ENCODE measurements around the gene UTRN. TPM values are rescaled to one million over a fixed set of nuclear protein-coding genes. Genes with fewer than 3 reads are reported as not detected.

Gene UTRN
- total RNA-seq, 2 donors from 2014 or later: 207 to 232 TPM

DNA sequence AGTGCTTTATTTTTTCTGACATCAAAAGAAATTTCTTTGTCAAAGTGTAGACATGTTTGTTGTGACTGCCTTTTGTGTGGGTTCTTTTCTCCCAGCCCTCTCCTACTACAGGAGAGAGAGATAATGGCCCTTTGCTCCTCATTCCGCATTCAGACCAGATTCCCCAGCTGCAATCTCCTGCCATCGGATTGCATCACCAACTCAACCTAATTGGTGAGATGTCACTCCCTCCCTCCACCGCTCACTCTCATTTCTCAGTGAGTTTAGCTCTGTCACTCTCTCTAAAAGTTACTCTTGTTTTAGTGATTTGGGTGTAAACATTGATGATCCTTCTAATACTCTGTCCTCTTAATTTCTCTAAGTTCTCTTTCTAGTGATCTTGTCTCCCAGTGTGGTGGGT is 22.7 kb downstream of the UTRN start:
- Mint-ChIP-seq H3K36me3 (ENCODE audit: low read depth) (peaks cover 12% of the 10 kb centered on the region), H3K27me3 (peaks cover 21% of the 10 kb centered on the region), H3K27ac (no peak overlapping the region), H3K4me1 (peaks cover 26% of the 10 kb centered on the region), H3K4me3 (no peak overlapping the region)
- ATAC-seq: no peak
- DNase-seq: no peak
- no peaks in the 10 kb centered on the region for H3K9me3 ChIP-seq (ENCODE audit: control insufficient read depth, low read length, poor library complexity, severe bottlenecking)

DNA sequence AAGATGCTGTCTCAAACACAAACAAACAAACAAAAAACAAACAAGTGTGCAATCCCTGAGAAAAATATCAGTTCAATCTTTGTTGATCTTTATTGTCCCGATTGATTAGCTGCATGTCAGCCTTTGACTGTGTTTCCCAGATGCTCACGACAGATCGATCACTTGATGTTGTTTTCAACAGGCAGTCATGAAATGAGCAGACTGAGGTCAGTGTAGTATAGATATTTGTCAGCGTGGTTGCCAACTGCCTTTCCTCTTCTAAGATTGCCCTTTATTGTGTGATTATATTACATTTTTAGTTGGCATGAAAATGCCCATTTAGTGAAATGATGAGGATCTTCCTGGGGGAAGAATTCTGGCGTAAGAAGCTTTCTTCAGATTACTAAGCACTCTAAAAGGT is 25.6 kb downstream of the UTRN start:
- peaks cover 17% of the 10 kb centered on the region for H3K4me1 Mint-ChIP-seq
- H3K27me3 Mint-ChIP-seq: peaks cover 15% of the 10 kb centered on the region
- no peaks in the 10 kb centered on the region for H3K9me3 ChIP-seq (ENCODE audit: control insufficient read depth, low read length, poor library complexity, severe bottlenecking)
- no peak overlapping the region for H3K27ac Mint-ChIP-seq
- DNase-seq (no peak), ATAC-seq (no peak)
- H3K36me3 Mint-ChIP-seq (ENCODE audit: low read depth): peaks cover 7% of the 10 kb centered on the region
- peak overlapping the region; percentile 85 for H3K4me3 Mint-ChIP-seq

DNA sequence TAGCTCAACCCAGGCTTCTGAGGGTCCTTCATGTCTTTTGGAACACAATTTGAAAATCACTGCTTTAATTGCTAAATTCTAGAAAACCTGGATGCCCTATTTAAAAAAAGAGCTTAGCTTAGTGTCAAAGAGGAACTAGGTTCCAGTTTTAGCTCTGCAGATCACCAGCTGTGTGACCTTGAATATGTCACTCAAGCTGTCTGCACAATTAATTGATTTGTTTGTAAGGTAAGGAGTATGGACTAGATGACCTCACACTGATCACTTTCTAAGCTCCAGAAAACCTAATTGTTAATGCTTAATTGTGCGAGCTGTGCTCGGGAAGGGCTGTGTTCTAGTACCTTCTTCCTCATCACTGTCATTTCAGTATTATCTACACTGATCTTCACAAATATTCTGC is 26.2 kb downstream of the UTRN start:
- no peak for ATAC-seq
- H3K9me3 ChIP-seq (ENCODE audit: control insufficient read depth, low read length, poor library complexity, severe bottlenecking): no peaks in the 10 kb centered on the region
- H3K27ac Mint-ChIP-seq: no peak overlapping the region
- peaks cover 15% of the 10 kb centered on the region for H3K27me3 Mint-ChIP-seq
- no peak for DNase-seq
- peak overlapping the region; percentile 85 for H3K4me3 Mint-ChIP-seq
- H3K4me1 Mint-ChIP-seq: peaks cover 11% of the 10 kb centered on the region
- peaks cover 3% of the 10 kb centered on the region for H3K36me3 Mint-ChIP-seq (ENCODE audit: low read depth)

DNA sequence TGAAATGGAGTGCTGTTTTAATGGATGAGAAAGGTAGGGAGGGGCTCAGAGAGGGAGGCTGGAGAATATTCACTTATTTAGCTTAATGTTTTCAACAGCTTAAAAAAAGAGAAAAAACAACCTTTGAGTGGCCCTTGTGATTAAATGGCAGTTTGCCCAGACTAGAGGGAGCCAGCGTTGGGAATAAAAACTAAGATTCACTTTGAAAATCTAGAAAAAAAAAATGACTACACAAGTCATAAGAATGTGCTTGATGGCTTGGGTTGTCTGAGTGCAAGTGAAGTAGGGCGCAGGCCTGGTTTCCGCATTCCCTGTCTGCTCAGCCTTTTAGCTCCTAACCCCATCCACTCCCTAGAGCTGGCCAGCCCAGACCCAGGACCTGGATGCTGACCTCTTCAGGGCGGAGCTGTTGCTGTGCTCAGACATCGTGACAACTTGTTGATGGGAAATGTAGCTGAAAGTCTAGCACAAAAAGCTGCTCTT is 28.9 kb downstream of the UTRN start:
- ATAC-seq (no peak), DNase-seq (no peak)
- no peak overlapping the region for H3K4me3 Mint-ChIP-seq
- H3K36me3 Mint-ChIP-seq (ENCODE audit: low read depth): no peaks in the 10 kb centered on the region
- no peaks in the 10 kb centered on the region for H3K9me3 ChIP-seq (ENCODE audit: control insufficient read depth, low read length, poor library complexity, severe bottlenecking)
- H3K27ac Mint-ChIP-seq: no peak overlapping the region
- H3K4me1 Mint-ChIP-seq: peaks cover 10% of the 10 kb centered on the region
- peaks cover 10% of the 10 kb centered on the region for H3K27me3 Mint-ChIP-seq

GRCh38 chr6:144314562-144314961 is 29.4 kb downstream of the UTRN start:
- Mint-ChIP-seq H3K4me1 (peaks cover 10% of the 10 kb centered on the region), H3K27me3 (peaks cover 5% of the 10 kb centered on the region), H3K4me3 (no peak overlapping the region), H3K27ac (no peak overlapping the region), H3K36me3 (ENCODE audit: low read depth) (no peaks in the 10 kb centered on the region)
- DNase-seq: no peak
- H3K9me3 ChIP-seq (ENCODE audit: control insufficient read depth, low read length, poor library complexity, severe bottlenecking): no peaks in the 10 kb centered on the region
- no peak for ATAC-seq

- no peaks in the 10 kb centered on the region for H3K36me3 Mint-ChIP-seq (ENCODE audit: low read depth)
- no peaks in the 10 kb centered on the region for H3K9me3 ChIP-seq (ENCODE audit: control insufficient read depth, low read length, poor library complexity, severe bottlenecking)
- H3K27ac Mint-ChIP-seq: no peak overlapping the region
- no peaks in the 10 kb centered on the region for H3K27me3 Mint-ChIP-seq
- H3K4me3 Mint-ChIP-seq: no peak overlapping the region
- DNase-seq (no peak), ATAC-seq (no peak)
- H3K4me1 Mint-ChIP-seq: peaks cover 6% of the 10 kb centered on the region
These were observed 30.3 kb downstream of the UTRN start for GRCh38 chr6:144315226-144315980.

- no peak overlapping the region for H3K27ac Mint-ChIP-seq
- no peak for ATAC-seq
- no peaks in the 10 kb centered on the region for H3K36me3 Mint-ChIP-seq (ENCODE audit: low read depth)
- H3K9me3 ChIP-seq (ENCODE audit: control insufficient read depth, low read length, poor library complexity, severe bottlenecking): no peaks in the 10 kb centered on the region
- DNase-seq: no peak
- H3K4me1 Mint-ChIP-seq: peaks cover 3% of the 10 kb centered on the region
- H3K4me3 Mint-ChIP-seq: no peak overlapping the region
- no peaks in the 10 kb centered on the region for H3K27me3 Mint-ChIP-seq
These were observed 31.1 kb downstream of the UTRN start for GRCh38 chr6:144315981-144316861.

GRCh38 chr6:144316862-144317195 is 31.7 kb downstream of the UTRN start:
- no peaks in the 10 kb centered on the region for H3K27me3 Mint-ChIP-seq
- no peak overlapping the region for H3K27ac Mint-ChIP-seq
- peaks cover 2% of the 10 kb centered on the region for H3K4me1 Mint-ChIP-seq
- no peaks in the 10 kb centered on the region for H3K9me3 ChIP-seq (ENCODE audit: control insufficient read depth, low read length, poor library complexity, severe bottlenecking)
- H3K4me3 Mint-ChIP-seq: no peak overlapping the region
- ATAC-seq: no peak
- no peak for DNase-seq
- no peaks in the 10 kb centered on the region for H3K36me3 Mint-ChIP-seq (ENCODE audit: low read depth)

GRCh38 chr6:144317736-144318135 is 32.6 kb downstream of the UTRN start:
- Mint-ChIP-seq H3K4me1 (peaks cover 2% of the 10 kb centered on the region), H3K27ac (no peak overlapping the region), H3K4me3 (no peak overlapping the region), H3K36me3 (ENCODE audit: low read depth) (no peaks in the 10 kb centered on the region), H3K27me3 (no peaks in the 10 kb centered on the region)
- H3K9me3 ChIP-seq (ENCODE audit: control insufficient read depth, low read length, poor library complexity, severe bottlenecking): no peaks in the 10 kb centered on the region
- ATAC-seq: no peak
- DNase-seq: no peak

GRCh38 chr6:144319211-144319610 is 34.1 kb downstream of the UTRN start:
- Mint-ChIP-seq H3K36me3 (ENCODE audit: low read depth) (no peaks in the 10 kb centered on the region), H3K27me3 (no peaks in the 10 kb centered on the region), H3K27ac (no peak overlapping the region), H3K4me1 (peaks cover 2% of the 10 kb centered on the region), H3K4me3 (no peak overlapping the region)
- ATAC-seq (no peak), DNase-seq (no peak)
- no peaks in the 10 kb centered on the region for H3K9me3 ChIP-seq (ENCODE audit: control insufficient read depth, low read length, poor library complexity, severe bottlenecking)

DNA sequence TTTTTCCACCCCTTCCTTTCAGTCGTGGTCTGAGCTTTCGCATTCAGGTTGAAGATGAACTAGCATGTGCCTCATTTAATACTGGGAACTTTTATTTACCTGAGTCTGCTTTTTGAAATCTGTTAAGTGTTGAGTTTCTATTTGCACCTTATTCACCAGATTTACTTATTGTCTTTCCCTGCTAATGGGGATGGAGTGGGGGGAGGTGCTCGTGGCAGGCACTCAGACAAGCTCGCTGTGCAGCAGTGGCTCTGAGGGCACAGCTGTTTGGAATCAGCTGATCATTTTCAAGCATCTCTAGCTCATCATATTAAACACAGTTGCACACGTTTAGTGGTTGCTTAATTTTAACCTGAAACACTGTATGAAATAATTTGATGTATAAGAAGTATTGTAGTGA is 35.6 kb downstream of the UTRN start:
- H3K9me3 ChIP-seq (ENCODE audit: control insufficient read depth, low read length, poor library complexity, severe bottlenecking): no peaks in the 10 kb centered on the region
- no peaks in the 10 kb centered on the region for H3K27me3 Mint-ChIP-seq
- H3K4me3 Mint-ChIP-seq: no peak overlapping the region
- H3K27ac Mint-ChIP-seq: peak overlapping the region; percentile 27
- peaks cover 10% of the 10 kb centered on the region for H3K4me1 Mint-ChIP-seq
- ATAC-seq: no peak
- DNase-seq: no peak
- H3K36me3 Mint-ChIP-seq (ENCODE audit: low read depth): no peaks in the 10 kb centered on the region

- Mint-ChIP-seq H3K4me3 (no peak overlapping the region), H3K27me3 (no peaks in the 10 kb centered on the region), H3K27ac (peak overlapping the region; percentile 37), H3K4me1 (peaks cover 10% of the 10 kb centered on the region), H3K36me3 (ENCODE audit: low read depth) (no peaks in the 10 kb centered on the region)
- no peak for DNase-seq
- H3K9me3 ChIP-seq (ENCODE audit: control insufficient read depth, low read length, poor library complexity, severe bottlenecking): no peaks in the 10 kb centered on the region
- no peak for ATAC-seq
These were observed 36.9 kb downstream of the UTRN start for GRCh38 chr6:144321839-144322591.

DNA sequence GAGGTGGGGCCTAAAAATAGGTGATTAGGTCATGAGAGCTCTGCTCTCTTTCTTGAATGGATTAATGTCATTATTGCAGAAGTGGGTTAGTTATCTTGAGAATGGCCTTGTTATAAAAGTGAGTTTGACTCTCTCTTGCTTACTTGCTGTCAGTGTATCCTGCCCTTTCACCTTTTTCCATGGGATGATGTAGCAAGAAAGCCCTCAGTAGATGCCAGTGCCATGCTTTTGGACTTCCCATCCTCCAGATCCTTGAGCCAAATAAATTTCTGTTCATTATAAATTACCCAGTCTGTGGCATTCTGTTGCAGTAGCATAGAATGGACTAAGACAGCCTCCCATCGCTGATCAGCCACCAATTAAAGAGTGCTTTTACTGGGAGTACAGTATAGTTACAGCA is 40.1 kb downstream of the UTRN start:
- Mint-ChIP-seq H3K4me1 (peaks cover 13% of the 10 kb centered on the region), H3K27ac (no peak overlapping the region)

More for the DNA sequence above, 40.1 kb downstream of the UTRN start:
- Mint-ChIP-seq H3K27me3 (no peaks in the 10 kb centered on the region), H3K4me3 (no peak overlapping the region), H3K36me3 (ENCODE audit: low read depth) (no peaks in the 10 kb centered on the region)
- no peak for DNase-seq
- no peaks in the 10 kb centered on the region for H3K9me3 ChIP-seq (ENCODE audit: control insufficient read depth, low read length, poor library complexity, severe bottlenecking)
- no peak for ATAC-seq

Data from T-helper 17 cell (primary cell).